Keratinocyte (primary cell): ENCODE measurements around the gene VANGL2. TPM values are rescaled to one million over a fixed set of nuclear protein-coding genes. Genes with fewer than 3 reads are reported as not detected.
A peak's percentile ranks its signal among the peaks of the same experiment; 100 is the strongest.

Source experiments
- DNase-seq: peaks from one replicate; pipeline ENCODE4 v3.0.0-alpha.2; 2011; ENCODE audit warnings: low read depth, missing footprints, low spot score
- FAIRE-seq: peaks from 2 replicates; lab custom pipeline; 2011; peaks lifted over from hg19 to GRCh38; lab: Jason Lieb, UNC
- H2AFZ ChIP-seq: 2 replicates; pipeline ENCODE4 v1.6.0; 2012; ENCODE audit warnings: low read length, control low read depth, inconsistent platforms; ENCODE audit not compliant: control insufficient read depth
- H3K27ac ChIP-seq: 2 replicates; pipeline ENCODE4 v1.5.1; 2011; ENCODE audit warnings: low read length; ENCODE audit not compliant: control insufficient read depth, insufficient read depth
- H3K27me3 ChIP-seq: 3 replicates; pipeline ENCODE4 v1.6.0; 2011; ENCODE audit warnings: low read length; ENCODE audit not compliant: control insufficient read depth, insufficient read depth; ENCODE audit errors: extremely low read depth
- H3K36me3 ChIP-seq, 2 experiments: 2 replicates in 1 of 2; 3 replicates in 1 of 2; pipeline ENCODE4 v1.5.1; 2011; ENCODE audit warnings: low read length in 2 of 2, mild to moderate bottlenecking in 1 of 2; ENCODE audit not compliant: control insufficient read depth in 2 of 2, insufficient read depth in 2 of 2; ENCODE audit errors: extremely low read depth in 1 of 2
- H3K4me1 ChIP-seq: 3 replicates; pipeline ENCODE4 v1.5.1; 2011; ENCODE audit warnings: low read length; ENCODE audit not compliant: control insufficient read depth, insufficient read depth; ENCODE audit errors: extremely low read depth
- H3K4me2 ChIP-seq: 3 replicates; pipeline ENCODE4 v1.6.0; 2011; ENCODE audit warnings: low read depth, low read length; ENCODE audit not compliant: control insufficient read depth, insufficient read depth; ENCODE audit errors: extremely low read depth
- H3K4me3 ChIP-seq, 3 experiments: fragments of 200-600 bp in 1 of 3; sonication (generic) in 1 of 3; 2 replicates in 2 of 3; 3 replicates in 1 of 3; pipeline ENCODE4 v1.5.1; 2011 to 2016; ENCODE audit warnings: low read length in 3 of 3, mild to moderate bottlenecking in 3 of 3, control low read depth in 2 of 3, inconsistent platforms in 1 of 3, low read depth in 1 of 3, mixed read lengths in 1 of 3, mixed run types in 1 of 3, moderate library complexity in 1 of 3; ENCODE audit not compliant: control insufficient read depth in 2 of 3, insufficient read depth in 2 of 3; ENCODE audit errors: extremely low read depth in 1 of 3
- H3K79me2 ChIP-seq: 2 replicates; pipeline ENCODE4 v1.6.0; 2012; ENCODE audit warnings: low read length; ENCODE audit not compliant: control insufficient read depth, insufficient read depth
- H3K9ac ChIP-seq: 3 replicates; pipeline ENCODE4 v1.6.0; 2011; ENCODE audit warnings: low read length; ENCODE audit not compliant: control insufficient read depth, insufficient read depth; ENCODE audit errors: extremely low read depth
- H3K9me1 ChIP-seq: 3 replicates; pipeline ENCODE4 v1.6.0; 2011; ENCODE audit warnings: low read length; ENCODE audit not compliant: control insufficient read depth, insufficient read depth; ENCODE audit errors: extremely low read depth
- H3K9me3 ChIP-seq: 2 replicates; pipeline ENCODE4 v1.5.1; 2012; ENCODE audit warnings: low read depth, low read length; ENCODE audit not compliant: control insufficient read depth
- H4K20me1 ChIP-seq: 3 replicates; pipeline ENCODE4 v1.6.0; 2011; ENCODE audit warnings: low read length; ENCODE audit not compliant: control insufficient read depth, insufficient read depth; ENCODE audit errors: extremely low read depth
- EZH2 ChIP-seq: IDR thresholded peaks from one replicate; pipeline ENCODE4 v1.6.1; 2012; ENCODE audit warnings: inconsistent platforms, mild to moderate bottlenecking, low read length, moderate library complexity
- dilution Hi-C: fragments of 300-500 bp; cut with MboI; formaldehyde crosslinking; loops from one replicate; pipeline ENCODE4 v1.7.0; 2020; ENCODE audit warnings: low sequenced_read_pairs; ENCODE audit not compliant: extremely low pct_ligation_motif_present
- polyA plus RNA-seq, 5 experiments: library from polyadenylated mRNA; depleted of rRNA in 3 of 5; stranded (reverse) in 3 of 5; stranded (forward) in 1 of 5; unstranded in 1 of 5; fragments of >200 nt; gene quantifications; 1 replicate in 1 of 5; 2 replicates in 3 of 5; 3 replicates in 1 of 5; pipeline versions ENCODE4 v1.2.1 to v1.2.3, GENCODE V29; 2011 to 2012; ENCODE audit warnings: missing spikeins in 2 of 5, low read depth in 1 of 5, low replicate concordance in 1 of 5
- TF ChIP-seq, protein P1 (sequence below), 3 experiments: IDR thresholded peaks in 1 of 3; conservative IDR thresholded peaks in 1 of 3; optimal IDR thresholded peaks in 1 of 3; 2 replicates in 2 of 3; 3 replicates in 1 of 3; pipeline versions ENCODE3 to v1.5.1; 2011; ENCODE audit warnings: low read length in 3 of 3, mild to moderate bottlenecking in 3 of 3, moderate library complexity in 2 of 3, control low read depth in 1 of 3, inconsistent platforms in 1 of 3; ENCODE audit not compliant: insufficient read depth in 2 of 3; ENCODE audit errors: extremely low read depth in 1 of 3

VANGL2 gene
- polyA plus RNA-seq, 1 donor (not counting 4 experiments of a cell fraction or from before 2014, with no cell fraction given), result 10.9 TPM

DNA sequence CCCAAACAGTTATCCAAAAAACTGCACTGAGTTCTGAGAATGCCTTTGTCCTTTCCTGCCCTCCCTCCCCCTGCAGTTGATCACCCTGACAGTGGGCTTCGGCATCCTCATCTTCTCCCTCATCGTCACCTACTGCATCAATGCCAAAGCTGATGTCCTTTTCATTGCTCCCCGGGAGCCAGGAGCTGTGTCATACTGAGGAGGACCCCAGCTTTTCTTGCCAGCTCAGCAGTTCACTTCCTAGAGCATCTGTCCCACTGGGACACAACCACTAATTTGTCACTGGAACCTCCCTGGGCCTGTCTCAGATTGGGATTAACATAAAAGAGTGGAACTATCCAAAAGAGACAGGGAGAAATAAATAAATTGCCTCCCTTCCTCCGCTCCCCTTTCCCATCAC, 42.3 kb upstream of the VANGL2 start:
- peaks cover 46 to 47% of the 10 kb centered on the region in 2 experiments for H3K36me3 ChIP-seq
- no peak overlapping the region for H3K4me3 ChIP-seq
- H2AFZ ChIP-seq, result no peak overlapping the region
- no peaks in the 10 kb centered on the region for H3K4me1 ChIP-seq
- H3K9me1 ChIP-seq, result no peaks in the 10 kb centered on the region
- H3K27ac ChIP-seq, result no peak overlapping the region
- no peak for DNase-seq
- no peaks in the 10 kb centered on the region for H3K27me3 ChIP-seq
- H3K4me2 ChIP-seq, result no peak overlapping the region
- H3K9me3 ChIP-seq, result no peaks in the 10 kb centered on the region
- dilution Hi-C loops, result no loop called here
- FAIRE-seq, result no peak
- no peaks in the 10 kb centered on the region for H3K79me2 ChIP-seq
- H3K9ac ChIP-seq, result no peak overlapping the region
- no peaks in the 10 kb centered on the region for H4K20me1 ChIP-seq
- TF ChIP-seq, protein P1, sequence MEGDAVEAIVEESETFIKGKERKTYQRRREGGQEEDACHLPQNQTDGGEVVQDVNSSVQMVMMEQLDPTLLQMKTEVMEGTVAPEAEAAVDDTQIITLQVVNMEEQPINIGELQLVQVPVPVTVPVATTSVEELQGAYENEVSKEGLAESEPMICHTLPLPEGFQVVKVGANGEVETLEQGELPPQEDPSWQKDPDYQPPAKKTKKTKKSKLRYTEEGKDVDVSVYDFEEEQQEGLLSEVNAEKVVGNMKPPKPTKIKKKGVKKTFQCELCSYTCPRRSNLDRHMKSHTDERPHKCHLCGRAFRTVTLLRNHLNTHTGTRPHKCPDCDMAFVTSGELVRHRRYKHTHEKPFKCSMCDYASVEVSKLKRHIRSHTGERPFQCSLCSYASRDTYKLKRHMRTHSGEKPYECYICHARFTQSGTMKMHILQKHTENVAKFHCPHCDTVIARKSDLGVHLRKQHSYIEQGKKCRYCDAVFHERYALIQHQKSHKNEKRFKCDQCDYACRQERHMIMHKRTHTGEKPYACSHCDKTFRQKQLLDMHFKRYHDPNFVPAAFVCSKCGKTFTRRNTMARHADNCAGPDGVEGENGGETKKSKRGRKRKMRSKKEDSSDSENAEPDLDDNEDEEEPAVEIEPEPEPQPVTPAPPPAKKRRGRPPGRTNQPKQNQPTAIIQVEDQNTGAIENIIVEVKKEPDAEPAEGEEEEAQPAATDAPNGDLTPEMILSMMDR (optimal IDR thresholded peaks at IDR 0.05 in 1 of 3, IDR thresholded peaks at IDR 0.05 in 1 of 3, conservative IDR thresholded peaks at IDR 0.05 in 1 of 3; ENCODE audit: extremely low read depth in 1 of 3, insufficient read depth in 2 of 3, low read length in 3 of 3), result no peak
- no peak for TF ChIP-seq EZH2

DNA sequence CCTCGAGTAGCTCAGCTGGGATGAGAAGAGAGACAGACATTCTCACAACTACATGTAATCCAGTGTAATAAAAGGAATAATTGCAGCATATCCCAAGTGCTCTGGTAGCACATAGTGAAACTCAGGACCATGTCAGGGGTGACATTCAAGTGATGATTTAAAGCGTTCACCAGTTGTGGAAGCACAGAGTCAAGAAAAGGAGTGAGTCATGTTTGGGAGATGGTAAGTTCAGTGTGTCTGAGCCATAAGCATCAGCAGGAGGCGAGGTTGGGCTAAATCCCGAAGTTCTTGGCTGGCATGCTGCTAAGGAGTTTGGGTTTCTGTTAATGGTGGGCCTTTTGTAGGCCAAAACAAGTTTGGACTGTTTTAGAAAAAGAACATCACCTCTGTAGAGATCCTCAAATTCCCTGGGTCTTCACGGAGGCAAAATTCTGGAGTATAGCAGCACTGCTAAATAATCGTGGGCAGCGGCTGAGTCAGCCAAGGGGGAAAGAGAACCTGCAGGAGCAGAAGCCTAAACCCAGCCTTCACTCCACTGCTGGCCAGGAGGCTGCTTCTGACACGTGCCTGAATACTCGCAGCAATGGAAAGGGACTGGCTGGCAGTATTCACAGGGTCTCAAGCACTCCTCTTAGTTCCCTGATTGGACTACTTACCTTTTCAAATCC, 40.7 kb upstream of the VANGL2 start:
- no peak overlapping the region for H2AFZ ChIP-seq
- no peaks in the 10 kb centered on the region for H3K4me1 ChIP-seq
- H4K20me1 ChIP-seq, result no peaks in the 10 kb centered on the region
- no peaks in the 10 kb centered on the region for H3K9me3 ChIP-seq
- H3K9me1 ChIP-seq, result no peaks in the 10 kb centered on the region
- DNase-seq, result no peak
- no peaks in the 10 kb centered on the region for H3K27me3 ChIP-seq
- peaks cover 34 to 35% of the 10 kb centered on the region in 2 experiments for H3K36me3 ChIP-seq
- H3K79me2 ChIP-seq, result no peaks in the 10 kb centered on the region
- dilution Hi-C loops, result no loop called here
- no peak overlapping the region for H3K27ac ChIP-seq
- FAIRE-seq, result no peak
- no peak overlapping the region for H3K4me3 ChIP-seq
- TF ChIP-seq EZH2, result no peak
- TF ChIP-seq, protein P1 (optimal IDR thresholded peaks at IDR 0.05 in 1 of 3, IDR thresholded peaks at IDR 0.05 in 1 of 3, conservative IDR thresholded peaks at IDR 0.05 in 1 of 3; ENCODE audit: extremely low read depth in 1 of 3, insufficient read depth in 2 of 3, low read length in 3 of 3), result peak in 1 of 3 experiments; percentile 4
- no peak overlapping the region for H3K9ac ChIP-seq
- H3K4me2 ChIP-seq, result no peak overlapping the region
